Testis (tissue), 2 donors: ENCODE data around the gene NTM.

ENCODE experiments used
- POLR2A ChIP-seq: fragments of 450-650 bp; IDR thresholded peaks from one replicate; pipeline ENCODE4 v1.6.1; 2017; ENCODE audit warnings: antibody characterized with exemption, mild to moderate bottlenecking, moderate library complexity
- TF ChIP-seq, protein P1 (sequence below), 3 experiments: fragments of 450-650 bp in 2 of 3; fragments of 200-600 bp in 1 of 3; sonication (generic) in 1 of 3; IDR thresholded peaks; one replicate each; pipeline ENCODE4 v1.5.1; 2016 to 2019; ENCODE audit warnings: antibody characterized with exemption in 3 of 3, mild to moderate bottlenecking in 2 of 3, moderate library complexity in 1 of 3

DNA sequence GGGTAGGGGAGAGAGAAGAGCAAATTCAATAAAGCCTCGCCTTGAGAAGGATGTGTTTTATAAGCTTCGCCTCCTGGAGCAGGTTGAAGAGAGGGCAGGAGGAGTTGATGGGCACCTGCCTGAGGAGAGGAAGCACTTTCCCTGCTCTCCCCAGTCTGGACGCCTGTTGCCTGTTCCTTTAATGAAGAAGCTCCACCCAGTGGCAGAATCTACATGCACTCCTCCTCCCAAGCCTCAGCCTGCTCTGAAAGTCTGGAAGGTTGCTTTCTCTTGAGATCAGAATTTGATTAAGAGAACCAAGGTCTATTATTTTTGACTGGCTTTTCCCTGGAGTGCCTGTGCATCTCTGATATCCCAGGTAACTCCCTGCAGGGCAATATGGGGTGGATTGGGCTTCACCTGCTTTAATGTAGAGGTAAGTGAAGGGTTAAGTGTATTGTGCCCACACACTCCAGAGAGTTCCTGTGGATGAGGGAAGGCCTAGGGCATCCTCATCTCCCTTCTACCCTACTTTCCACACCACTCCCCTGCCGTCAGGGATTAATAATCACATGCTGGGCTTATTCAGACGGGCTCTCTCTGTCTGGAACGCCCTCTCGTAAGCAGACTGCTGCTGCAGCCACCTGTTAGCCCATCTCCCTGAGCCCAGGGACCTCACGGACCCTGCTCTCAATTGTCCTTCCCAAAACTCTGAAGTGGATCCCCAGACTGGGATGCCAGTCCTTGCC, 22.3 kb downstream of the NTM start:
- TF ChIP-seq, protein P1, sequence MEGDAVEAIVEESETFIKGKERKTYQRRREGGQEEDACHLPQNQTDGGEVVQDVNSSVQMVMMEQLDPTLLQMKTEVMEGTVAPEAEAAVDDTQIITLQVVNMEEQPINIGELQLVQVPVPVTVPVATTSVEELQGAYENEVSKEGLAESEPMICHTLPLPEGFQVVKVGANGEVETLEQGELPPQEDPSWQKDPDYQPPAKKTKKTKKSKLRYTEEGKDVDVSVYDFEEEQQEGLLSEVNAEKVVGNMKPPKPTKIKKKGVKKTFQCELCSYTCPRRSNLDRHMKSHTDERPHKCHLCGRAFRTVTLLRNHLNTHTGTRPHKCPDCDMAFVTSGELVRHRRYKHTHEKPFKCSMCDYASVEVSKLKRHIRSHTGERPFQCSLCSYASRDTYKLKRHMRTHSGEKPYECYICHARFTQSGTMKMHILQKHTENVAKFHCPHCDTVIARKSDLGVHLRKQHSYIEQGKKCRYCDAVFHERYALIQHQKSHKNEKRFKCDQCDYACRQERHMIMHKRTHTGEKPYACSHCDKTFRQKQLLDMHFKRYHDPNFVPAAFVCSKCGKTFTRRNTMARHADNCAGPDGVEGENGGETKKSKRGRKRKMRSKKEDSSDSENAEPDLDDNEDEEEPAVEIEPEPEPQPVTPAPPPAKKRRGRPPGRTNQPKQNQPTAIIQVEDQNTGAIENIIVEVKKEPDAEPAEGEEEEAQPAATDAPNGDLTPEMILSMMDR (IDR thresholded peaks at IDR 0.05) = no peak
- TF ChIP-seq POLR2A = no peak
